GM13977 (cell line): ENCODE results near the gene HTR4.

ENCODE experiments used
- DNase-seq: peaks from one replicate; pipeline ENCODE4 v3.0.0; 2012; ENCODE audit warnings: low spot score
- in situ Hi-C: fragments of 300-500 bp; cut with MboI; formaldehyde crosslinking; loops from one replicate; pipeline ENCODE4 v1.12.0; 2022; ENCODE audit warnings: low sequenced_read_pairs, low pct_unique_long_range_greater_than_20kb, mixed read lengths, inconsistent platforms; ENCODE audit not compliant: unreplicated experiment
- TF ChIP-seq, protein P1 (sequence below): IDR thresholded peaks from 2 replicates; pipeline ENCODE4 v1.5.1; 2012; ENCODE audit warnings: mild to moderate bottlenecking, control low read depth; ENCODE audit not compliant: insufficient read depth; ENCODE audit errors: extremely low read depth, missing control alignments

HTR4 gene

DNA sequence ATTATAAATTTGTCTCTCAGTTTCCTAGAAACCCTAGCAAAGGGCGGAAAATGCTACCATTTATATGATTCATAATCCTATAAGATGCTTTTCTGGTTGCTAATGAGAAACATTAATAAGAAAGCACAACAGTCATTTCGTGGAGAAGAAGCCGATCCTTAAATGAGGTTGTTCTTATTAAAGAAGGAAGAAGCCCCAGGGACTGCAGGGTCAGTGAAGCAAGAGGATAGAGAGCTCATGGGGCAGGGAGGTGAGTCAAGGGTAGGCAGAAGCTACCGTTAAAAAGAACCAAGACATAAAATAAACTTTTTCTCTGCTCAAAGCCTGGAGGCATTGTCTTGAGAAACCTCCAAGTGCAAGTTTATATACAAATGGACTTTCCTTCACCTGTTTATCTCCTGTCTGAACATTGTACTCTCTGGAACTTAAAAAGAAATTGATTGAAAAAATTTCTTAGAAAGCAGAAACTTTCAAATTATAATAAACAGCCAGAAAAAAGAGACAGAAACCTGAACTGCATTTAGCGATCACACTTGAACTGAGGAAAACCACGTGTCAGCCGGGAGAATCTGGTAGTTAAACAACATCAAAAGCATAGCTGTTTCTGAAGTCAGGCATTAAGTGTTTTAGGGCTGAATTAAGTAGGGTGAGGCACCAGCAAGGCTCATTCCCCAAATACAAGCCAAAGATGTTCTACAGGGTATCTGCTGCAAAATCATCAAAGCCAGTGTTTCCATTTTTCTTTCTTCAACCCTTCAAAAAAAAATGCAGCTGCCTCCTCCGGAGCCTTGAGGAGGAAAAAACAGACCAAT lies 21.9 kb downstream of the HTR4 start:
- TF ChIP-seq, protein P1, sequence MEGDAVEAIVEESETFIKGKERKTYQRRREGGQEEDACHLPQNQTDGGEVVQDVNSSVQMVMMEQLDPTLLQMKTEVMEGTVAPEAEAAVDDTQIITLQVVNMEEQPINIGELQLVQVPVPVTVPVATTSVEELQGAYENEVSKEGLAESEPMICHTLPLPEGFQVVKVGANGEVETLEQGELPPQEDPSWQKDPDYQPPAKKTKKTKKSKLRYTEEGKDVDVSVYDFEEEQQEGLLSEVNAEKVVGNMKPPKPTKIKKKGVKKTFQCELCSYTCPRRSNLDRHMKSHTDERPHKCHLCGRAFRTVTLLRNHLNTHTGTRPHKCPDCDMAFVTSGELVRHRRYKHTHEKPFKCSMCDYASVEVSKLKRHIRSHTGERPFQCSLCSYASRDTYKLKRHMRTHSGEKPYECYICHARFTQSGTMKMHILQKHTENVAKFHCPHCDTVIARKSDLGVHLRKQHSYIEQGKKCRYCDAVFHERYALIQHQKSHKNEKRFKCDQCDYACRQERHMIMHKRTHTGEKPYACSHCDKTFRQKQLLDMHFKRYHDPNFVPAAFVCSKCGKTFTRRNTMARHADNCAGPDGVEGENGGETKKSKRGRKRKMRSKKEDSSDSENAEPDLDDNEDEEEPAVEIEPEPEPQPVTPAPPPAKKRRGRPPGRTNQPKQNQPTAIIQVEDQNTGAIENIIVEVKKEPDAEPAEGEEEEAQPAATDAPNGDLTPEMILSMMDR = no peak
- DNase-seq = no peak
- in situ Hi-C loops = no loop called here

DNA sequence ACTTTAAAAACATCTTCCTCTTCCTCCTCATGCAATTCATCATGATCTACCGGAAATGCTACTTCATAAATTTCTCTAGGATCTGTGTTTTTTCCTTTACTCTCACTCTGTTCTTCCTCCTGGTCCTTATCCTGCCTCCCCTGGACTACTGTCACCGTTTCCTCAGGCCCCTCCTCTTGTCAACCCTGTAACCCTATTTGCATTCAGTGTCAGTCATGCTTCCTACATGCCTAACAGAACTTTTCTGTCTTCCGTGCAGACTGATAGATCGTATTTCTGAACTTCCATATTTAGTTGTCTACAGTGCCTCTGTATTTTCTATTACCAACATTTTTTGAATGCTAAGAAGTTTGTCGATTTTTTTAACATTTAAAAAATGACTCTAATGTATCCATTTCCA lies 27.3 kb downstream of the HTR4 start:
- DNase-seq = no peak
- TF ChIP-seq, protein P1 = no peak
- in situ Hi-C loops = no loop called here

DNA sequence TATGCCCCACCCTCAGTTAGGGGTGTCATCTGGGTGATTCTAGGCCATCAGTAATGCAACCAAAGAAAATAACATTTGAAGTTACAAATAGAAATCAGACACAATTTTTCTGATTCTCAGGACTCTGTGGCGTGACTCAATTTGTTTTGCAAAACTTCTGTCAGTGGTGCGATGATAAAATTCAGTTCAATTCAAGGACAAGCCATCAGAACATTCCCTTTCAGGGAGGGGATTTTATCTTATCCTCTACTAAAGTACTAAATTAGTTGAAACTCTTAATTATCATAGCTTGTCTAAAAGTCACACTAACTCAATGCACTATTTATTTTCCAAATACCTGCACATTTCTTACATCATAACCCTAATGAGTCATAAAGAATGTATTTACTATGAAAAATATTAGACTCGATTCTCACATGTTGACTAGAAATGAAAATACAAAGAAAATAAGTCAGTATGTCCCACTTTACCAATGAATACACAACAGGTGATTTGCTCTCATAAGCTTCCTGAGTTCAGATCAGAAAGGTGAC lies 28.2 kb downstream of the HTR4 start:
- TF ChIP-seq, protein P1 = no peak
- no peak for DNase-seq
- in situ Hi-C loops = no loop called here

DNA sequence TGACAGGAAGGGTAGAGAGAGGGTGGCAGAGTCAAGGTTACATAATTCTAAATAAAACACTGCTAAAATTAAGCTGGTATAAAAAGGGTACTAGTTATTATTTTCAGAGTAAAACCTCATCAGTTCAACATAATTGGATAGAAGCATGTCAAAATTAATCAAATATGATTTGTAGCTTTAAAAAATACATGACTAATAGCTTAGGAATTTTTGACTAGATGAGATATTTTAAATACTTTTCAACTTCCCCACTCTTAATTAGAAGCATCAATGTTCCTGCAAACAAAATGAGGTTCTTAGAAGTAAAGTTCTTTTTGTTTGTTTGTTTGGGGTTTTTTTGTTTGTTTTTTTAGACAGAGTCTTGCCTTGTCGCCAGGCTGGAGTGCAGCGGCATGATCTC lies 29.1 kb downstream of the HTR4 start:
- in situ Hi-C loops = no loop called here
- no peak for DNase-seq
- TF ChIP-seq, protein P1 = no peak

DNA sequence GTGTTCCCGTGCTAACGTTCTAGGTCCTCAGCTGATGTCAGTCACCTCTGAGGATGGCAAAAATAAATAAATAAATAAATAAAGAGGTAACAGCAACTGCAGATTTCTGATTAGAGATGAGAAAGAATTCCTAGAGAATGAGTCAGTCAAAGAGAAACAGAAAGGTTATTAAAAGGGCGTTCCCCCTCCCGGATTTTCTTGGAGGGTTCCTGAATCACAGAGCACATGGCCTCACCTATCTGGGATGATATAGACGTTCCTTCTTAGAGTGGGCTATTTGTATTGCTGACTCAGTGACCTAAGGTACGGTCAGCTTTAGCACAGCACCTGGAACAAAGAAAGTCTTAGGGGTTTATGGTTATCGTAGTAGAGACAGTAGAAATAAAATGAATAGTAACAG lies 30.6 kb downstream of the HTR4 start:
- in situ Hi-C loops = no loop called here
- TF ChIP-seq, protein P1 = no peak
- no peak for DNase-seq

DNA sequence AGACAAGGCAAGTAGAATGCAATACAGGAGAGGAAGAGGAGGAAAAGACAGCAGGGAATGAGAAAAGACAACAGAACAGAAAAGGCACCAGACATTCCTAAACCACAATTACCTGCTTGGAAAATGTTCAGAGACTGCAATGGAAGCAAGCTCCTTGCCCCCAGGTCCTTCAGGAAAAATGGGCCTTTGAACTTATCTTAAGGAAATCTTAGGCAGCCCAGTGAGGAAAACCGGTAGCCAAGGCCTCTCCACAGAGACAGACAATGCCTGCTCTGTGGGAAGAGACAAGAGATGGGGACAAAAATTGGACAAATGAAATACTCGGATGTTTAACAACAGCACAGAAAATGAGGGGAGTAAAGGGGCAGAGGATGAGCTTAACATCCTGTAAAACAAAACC lies 31.2 kb downstream of the HTR4 start:
- in situ Hi-C loops = no loop called here
- DNase-seq = no peak
- TF ChIP-seq, protein P1 = no peak
